NB4 (cell line): ENCODE measurements around the gene PHLDB3.

Source experiments
- MAX ChIP-seq: IDR thresholded peaks from 2 replicates; pipeline ENCODE4 v1.6.1; 2011; ENCODE audit warnings: low read depth, low read length
- MYC ChIP-seq: IDR thresholded peaks from 2 replicates; pipeline ENCODE4 v1.6.1; 2011; ENCODE audit warnings: low read depth, low read length
- POLR2A ChIP-seq: IDR thresholded peaks from 2 replicates; pipeline ENCODE4 v1.6.1; 2011; ENCODE audit warnings: mild to moderate bottlenecking; ENCODE audit not compliant: insufficient read length; ENCODE audit errors: extremely low read depth
- TF ChIP-seq, protein P1 (sequence below): IDR thresholded peaks from one replicate; pipeline ENCODE4 v1.5.1; 2012; ENCODE audit warnings: low read depth, low read length

- no peak for TF ChIP-seq MAX
- TF ChIP-seq POLR2A = no peak
- TF ChIP-seq, protein P1, sequence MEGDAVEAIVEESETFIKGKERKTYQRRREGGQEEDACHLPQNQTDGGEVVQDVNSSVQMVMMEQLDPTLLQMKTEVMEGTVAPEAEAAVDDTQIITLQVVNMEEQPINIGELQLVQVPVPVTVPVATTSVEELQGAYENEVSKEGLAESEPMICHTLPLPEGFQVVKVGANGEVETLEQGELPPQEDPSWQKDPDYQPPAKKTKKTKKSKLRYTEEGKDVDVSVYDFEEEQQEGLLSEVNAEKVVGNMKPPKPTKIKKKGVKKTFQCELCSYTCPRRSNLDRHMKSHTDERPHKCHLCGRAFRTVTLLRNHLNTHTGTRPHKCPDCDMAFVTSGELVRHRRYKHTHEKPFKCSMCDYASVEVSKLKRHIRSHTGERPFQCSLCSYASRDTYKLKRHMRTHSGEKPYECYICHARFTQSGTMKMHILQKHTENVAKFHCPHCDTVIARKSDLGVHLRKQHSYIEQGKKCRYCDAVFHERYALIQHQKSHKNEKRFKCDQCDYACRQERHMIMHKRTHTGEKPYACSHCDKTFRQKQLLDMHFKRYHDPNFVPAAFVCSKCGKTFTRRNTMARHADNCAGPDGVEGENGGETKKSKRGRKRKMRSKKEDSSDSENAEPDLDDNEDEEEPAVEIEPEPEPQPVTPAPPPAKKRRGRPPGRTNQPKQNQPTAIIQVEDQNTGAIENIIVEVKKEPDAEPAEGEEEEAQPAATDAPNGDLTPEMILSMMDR = no peak
- no peak for TF ChIP-seq MYC
Measured at GRCh38 chr19:43503501-43504425, 783 bp downstream of the PHLDB3 start.
